NOMO-1 treated with dmso at 0.1 percent for 144 hours (cell line): ENCODE results near the gene GPR21.

ENCODE experiments used
- DNase-seq: peaks from one replicate; lab custom pipeline; 2025; ENCODE audit not compliant: unreplicated experiment; lab: John Stamatoyannopoulos, UW

GPR21 gene

DNA sequence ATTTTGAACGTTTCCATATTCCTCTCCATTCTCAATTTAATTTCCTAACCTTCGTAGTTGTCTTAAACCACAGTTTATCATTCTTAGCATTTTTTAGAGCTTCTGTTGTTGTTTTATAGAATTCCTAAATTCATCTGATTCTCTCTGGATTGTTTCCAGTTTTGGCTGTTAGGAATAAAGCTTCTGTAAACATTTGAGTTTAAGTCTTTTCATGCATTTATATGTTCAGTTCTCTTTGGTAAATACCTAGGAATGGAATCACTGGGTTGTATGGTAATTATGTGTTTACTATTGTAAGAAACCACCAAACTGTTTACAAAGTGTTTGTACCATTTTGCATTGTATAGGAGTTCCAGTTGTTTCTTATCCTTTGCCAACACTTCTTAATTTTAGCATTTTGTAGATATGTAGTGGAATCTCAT lies 29.7 kb downstream of the GPR21 start:
- no peak for DNase-seq

DNA sequence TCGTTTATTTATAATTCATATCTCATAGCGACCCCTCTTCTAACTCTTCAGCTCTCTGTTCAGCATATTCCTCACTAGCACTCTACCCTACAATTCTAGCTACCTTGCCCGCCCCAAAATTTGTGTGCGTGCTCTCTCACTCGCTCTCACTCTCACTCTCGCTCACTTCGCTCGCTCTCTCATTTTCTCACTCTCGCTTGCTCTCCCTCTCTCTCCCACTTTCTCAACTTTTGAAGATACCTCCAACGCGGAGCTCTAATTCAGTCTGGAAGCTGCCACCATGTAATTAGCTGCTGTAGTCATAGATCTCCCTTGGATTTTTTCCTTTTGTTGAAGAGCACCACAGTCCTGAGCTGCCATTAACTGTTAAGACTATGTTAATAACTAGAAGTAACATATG lies 30.4 kb downstream of the GPR21 start:
- no peak for DNase-seq

DNA sequence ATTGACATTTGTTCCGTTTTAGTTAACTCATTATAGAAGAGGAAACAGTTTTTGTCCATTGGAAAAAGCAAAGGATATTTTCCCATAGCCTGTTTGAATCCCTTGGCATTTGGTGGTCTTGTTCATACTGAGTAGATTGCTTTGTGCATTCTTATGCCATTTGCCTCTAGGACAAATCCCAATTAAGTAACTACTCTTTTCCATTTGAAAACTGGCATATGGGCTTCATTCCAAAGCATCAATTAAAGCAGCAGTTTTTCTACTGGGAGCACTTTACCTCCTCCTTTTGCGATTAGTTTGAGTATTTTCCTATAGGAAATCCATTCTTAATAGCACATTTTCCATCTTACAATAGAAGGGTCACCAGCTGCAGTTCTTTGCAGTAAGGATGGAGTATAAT lies 31.2 kb downstream of the GPR21 start:
- DNase-seq = no peak

DNA sequence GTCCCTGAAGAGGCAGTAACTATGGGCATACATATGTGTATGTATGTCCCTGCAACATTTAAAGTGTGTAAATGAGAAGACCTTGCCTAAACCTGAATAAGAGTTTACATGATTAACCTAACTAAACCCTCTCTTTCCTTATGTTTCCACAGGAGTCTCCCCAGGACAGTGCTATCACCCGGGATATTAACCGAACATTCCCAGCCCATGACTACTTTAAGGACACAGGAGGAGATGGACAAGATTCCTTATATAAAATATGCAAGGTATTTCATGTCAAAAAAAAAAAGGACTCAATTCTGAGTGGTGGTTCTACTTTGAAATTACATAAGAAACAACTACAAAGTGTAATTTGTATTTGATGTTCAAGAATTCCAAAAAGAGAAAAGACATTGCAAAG lies 31.7 kb downstream of the GPR21 start:
- no peak for DNase-seq

DNA sequence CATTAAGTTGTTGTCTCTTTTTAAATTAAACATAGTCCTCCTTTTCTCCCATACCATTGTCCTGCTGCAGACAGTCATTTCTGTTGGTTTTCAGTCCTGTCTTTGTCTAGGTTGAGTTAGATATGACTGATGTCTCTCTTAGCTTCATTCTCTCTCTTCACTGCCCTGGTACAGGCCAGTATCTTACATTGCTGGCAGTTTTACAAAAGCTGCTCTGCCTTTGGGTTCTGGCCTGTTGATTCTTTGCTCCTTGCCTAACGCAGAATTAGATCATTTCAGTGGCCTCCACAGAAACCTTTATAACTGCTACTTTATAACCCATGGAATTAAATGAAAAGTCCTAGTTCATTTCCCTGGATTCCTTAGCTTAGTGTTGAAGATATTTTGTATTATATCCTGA lies 33.7 kb downstream of the GPR21 start:
- DNase-seq = no peak

DNA sequence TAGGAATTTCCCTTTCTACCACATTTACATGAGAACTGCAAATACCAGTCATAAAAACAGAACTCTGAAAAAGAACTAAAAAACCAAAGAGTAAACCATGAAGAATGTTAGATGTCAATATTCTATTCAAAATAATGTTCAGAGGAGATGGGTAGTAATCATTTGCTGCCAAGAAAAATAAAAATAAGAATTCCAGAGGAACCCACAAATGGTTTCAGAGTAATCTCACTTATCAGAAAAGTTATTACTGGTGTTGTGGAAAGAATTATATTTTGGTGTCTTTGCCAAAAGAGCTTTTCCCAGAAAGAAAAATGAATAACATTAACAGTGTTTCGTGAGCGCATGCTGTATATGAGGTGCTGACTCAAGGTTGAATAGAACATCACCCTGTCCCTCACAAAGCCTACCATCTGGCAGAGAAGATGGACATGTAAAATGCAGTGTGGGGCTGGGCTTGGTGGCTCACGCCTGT lies 35.6 kb downstream of the GPR21 start:
- no peak for DNase-seq

DNA sequence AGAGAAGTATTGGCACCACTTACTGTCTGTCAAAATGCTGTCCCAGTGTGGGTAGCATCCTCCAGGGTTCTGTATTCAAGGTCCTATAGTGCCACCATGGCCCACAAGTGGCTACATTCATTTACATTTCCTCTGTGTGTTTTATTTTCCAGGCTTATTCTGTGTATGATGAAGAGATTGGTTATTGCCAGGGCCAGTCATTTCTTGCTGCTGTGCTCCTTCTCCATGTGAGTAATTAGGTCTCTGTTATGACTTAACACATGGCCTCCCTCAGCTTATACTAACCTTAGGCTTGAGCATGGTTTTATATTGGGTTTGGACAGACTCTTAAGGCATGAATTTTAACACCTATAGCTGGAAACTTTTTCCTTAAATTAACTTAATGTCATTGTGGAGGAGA lies 36.7 kb downstream of the GPR21 start:
- DNase-seq = no peak

DNA sequence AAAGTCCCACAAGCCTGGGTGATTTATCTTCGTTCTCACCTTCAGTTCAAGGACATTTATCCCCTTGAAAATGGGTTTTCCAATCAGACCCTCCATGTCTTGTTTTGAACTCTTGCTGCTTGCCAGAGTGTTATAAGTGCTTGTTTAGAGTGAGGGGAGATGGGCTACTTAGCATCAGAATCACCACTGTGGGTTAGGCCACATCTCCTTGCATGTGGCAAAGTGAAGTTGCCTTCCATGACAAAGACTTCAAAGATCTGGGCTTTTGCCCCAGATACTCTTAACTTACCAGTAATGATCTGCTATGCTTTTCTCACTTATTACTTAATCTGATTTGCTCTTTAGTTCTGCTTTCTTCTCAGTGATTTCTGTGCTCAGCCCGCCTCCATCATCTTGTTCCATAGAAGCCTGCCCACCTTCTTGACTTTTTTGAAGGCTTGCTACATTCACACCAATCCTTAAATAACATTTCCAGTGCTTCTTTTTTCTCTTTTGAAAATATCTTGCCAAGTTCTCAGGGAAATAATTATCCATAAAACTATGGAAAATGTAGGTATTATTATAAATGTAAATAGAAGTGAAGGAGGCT lies 39.0 kb downstream of the GPR21 start:
- DNase-seq = no peak

DNA sequence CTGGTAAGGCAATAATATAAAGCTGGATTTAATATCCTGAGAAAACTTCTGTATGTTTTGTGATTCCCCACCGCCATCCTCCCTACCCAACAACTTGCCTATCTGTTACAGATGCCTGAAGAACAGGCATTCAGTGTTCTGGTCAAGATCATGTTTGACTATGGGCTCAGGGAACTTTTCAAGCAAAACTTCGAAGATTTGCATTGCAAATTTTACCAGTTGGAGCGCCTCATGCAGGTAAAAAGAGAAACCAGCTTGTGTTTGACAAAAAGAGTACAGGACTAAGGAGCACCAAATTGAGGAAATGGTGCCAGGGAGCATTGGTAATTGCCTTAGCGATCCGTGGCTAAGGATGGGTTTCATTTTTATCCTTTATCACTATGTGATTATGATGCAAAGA lies 40.0 kb downstream of the GPR21 start:
- no peak for DNase-seq

DNA sequence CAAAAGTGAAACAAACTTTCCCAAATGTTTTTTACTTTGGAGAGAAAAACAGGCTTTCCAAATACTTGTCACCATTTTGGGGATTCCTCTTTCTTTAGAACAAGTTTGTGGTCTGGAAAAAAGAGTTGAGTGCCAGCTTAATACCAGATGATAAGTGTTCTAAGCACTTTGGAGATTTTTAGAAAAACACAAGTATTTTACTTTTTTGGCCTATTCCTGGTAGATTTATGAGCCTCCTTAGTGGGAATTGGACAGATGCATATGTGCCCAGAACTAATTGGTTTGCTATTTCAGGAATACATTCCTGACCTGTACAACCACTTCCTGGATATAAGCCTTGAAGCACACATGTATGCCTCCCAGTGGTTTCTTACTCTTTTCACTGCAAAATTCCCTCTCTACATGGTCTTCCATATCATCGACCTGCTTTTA lies 40.5 kb downstream of the GPR21 start:
- DNase-seq = no peak

DNA sequence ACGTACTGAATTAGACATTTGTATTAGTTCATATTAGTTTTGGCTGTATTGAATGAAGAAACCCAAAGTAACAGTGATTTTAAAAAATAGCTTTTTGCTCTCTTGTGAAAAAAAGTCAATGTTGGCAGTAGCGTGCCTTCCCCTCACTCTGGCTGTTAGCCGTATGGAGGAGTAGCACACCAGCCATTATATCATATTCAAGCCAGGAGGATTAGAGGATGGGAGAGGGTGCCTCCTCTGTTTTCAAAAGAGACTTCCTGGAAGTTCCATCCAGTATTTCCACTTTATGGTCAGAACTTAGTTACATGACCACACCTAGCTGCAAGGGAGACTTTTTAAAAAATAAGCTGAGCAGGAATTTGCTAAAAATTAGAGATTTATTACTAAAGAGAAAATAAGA lies 41.2 kb downstream of the GPR21 start:
- DNase-seq = no peak

DNA sequence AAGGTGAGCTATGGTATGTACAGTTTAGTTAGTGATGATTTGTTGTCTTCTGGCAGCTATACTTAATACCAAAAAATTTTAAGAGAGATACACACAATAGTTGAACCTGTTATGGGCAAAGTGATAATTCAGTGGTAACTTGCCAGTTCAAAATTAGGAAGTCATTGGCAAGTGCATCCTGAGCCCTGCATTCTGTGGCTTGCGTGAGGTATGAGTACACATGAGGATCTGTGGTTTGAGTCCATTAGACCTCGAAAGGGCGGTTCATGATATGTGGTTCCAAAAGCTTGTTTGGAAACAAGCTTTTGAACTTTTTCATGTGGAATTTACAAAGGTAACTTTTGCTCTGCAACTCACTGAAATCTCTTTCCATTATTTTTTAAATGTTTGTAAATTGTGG lies 47.0 kb downstream of the GPR21 start:
- DNase-seq = no peak

DNA sequence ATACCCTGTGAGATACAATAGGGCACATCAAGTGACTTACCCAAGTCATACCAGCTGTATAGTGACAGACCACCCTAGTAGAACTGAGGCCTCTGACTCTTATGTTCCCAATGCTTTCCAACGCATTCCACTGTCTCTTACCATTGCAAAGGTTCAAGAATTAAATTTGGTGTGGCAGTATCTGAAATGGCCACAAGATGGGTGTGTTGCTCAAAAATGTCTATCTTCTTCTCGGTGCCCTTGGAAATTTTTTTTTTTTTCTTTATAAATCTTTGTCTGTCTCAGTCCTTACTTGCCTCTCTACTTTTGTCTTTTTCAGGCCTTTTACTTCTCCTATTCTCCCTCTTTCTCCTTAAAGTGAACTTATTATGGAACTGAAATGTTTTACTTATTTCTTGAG lies 48.4 kb downstream of the GPR21 start:
- peak; percentile 1 for DNase-seq

DNA sequence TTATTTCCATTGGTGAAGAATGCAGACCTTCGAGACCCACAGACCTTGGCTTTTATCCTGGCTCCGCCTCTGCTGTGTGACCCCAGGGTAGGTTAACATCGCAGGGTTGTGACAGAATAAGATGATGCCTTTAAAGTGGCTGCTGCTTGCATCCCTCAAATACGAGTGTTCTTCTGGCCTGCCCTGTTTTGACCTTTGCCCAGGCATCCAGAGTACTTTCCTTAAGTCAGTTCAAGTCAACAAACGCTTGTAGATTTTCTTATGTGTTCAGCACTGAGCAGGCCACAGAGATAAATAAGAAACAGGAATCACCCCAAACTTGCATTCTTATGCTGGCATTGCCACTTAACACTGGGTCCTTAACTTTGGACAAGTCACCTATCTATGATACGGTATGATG lies 50.2 kb downstream of the GPR21 start:
- DNase-seq = no peak

DNA sequence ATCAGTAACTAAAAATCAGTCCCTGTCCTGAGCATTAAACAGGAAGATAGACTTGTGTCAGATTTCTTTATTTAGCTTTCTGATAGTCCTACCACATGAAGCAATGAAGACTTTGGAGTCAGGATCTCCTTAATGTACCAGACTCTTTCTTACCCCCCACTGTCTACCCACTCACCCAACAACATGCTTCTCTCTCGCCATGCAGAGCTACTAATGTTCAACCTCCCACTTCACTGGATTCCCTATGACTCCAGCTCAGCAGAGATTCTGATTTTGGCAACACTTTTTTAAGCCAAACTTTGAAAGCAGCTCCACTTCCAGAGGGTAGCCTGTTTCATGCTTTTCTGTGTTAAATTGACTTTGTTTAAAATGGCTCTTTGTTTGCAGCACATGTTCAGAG lies 50.8 kb downstream of the GPR21 start:
- DNase-seq = no peak
